RKO (cell line): ENCODE measurements around the gene SUMF1.
A peak's percentile ranks its signal among the peaks of the same experiment; 100 is the strongest.
"Not testable (repeated sequence)": the region's sequence is repeated elsewhere in the genome, so short reads cannot be mapped to it uniquely, and the experiment has no call there.

Experiments used
- DNase-seq: peaks from one replicate; pipeline ENCODE4 v3.0.0-alpha.2; 2016; ENCODE audit warnings: low spot score

The SUMF1 gene

GRCh38 chr3:4460334-4460733 is 6.7 kb downstream of the SUMF1 start:
- no peak for DNase-seq

DNA sequence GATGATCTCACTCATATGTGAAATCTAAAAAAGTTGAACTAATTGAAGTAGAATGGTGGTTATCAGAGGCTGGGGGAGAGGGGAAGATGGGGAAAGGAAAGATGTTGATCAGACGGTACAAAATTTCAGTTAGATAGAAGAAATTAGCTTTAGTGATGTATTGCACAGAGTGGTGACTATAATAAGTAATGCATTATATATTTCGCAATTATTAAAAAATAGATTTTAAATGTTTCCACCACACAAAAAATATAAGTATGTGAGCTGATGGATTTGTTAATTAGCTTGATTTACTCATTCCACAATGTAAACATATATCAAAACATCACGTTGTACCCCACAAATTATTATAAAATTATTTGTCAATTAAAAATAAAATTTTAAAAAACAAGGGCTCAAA is 8.1 kb downstream of the SUMF1 start:
- DNase-seq: no peak

DNA sequence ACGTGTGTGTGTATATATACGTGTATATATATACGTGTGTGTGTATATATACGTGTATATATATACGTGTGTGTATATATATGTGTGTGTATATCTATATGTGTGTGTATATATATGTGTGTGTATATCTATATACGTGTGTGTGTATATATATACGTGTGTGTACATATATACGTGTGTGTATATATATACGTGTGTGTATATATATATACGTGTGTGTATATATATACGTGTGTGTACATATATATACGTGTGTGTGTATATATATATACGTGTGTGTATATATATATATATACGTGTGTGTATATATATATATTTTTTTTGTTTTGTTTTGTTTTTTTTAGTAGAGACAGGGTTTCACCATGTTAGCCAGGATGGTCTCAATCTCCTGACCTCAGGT is 10.3 kb downstream of the SUMF1 start:
- DNase-seq: not testable (repeated sequence)

GRCh38 chr3:4454142-4454541 is 12.9 kb downstream of the SUMF1 start:
- no peak for DNase-seq

DNA sequence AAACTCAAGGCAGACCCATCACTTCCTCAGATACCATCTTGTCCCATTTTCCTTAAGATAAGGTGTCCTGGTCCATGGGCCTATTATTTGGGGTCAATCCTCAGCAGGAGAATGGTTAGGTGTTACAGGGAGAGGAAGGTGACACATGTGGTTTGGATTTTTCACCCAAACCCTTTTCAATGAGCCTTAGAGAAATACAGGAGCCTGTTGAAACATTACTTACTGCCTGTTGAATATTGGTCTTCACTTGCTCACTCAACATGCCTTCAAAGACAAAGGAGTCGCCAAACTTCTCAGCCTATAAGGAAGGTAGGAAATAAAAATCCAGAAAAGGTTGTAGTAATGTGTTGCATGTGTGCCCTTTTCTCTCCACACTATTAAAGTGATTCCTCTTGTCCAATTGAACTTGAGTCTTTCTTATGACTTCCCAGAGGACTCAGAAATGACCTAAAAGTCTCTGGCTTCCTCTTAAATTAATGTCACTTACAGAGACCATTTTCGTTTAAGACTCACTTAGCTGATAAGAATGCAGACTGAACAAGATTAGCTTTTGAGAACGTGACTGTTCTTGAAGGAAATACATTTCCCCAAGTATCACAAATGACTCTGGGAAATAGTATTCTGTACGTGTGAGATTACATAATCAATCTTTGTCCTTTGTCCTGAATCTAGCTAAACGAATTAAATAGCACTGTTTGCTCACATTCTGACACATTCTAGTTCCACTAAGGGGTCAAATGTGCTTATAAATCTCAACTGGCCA is 17.8 kb downstream of the SUMF1 start:
- DNase-seq: no peak

DNA sequence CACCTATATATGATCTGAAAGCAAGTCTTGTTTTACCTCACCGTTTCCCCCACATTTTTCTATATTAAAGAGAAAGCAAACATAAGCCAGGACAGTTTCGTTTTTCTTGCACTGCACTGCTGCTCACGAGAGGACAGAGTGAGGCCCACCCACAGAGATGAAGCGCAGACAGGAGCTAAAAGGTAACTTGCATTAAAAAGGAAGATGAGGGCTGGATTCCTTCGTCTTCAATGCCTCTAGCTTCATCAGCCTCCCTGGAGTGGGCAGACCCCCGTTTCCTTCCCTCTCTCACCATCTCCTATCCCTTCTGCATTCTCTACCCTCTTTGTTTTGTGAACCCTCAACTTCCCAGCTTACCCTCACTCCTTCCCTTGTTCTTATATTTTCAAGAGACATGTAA is 18.9 kb downstream of the SUMF1 start:
- no peak for DNase-seq

- no peak for DNase-seq
Measured at GRCh38 chr3:4447295-4447999, 19.6 kb downstream of the SUMF1 start.

- no peak for DNase-seq
Measured at GRCh38 chr3:4440951-4441350, 26.1 kb downstream of the SUMF1 start.

GRCh38 chr3:4438296-4438695 is 28.8 kb downstream of the SUMF1 start:
- no peak for DNase-seq

DNA sequence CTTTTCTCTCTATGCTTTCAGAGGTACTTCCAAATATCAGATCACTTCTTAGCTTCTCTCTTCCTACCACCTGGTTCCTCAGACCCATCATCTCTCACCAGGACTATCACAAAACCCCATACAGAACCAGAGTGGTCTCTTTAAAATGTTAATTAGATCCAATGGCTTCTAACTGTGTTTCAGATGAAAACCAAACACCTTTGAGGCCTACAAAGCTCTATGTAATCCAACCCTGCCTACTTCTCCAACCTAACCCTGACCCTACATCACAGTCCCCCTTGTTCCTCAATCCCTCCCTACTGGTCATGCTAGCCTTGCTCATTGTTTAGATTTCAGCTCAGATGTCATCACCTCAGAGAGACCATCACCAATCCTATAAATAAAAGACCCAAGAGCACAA is 34.8 kb downstream of the SUMF1 start:
- DNase-seq: no peak

DNA sequence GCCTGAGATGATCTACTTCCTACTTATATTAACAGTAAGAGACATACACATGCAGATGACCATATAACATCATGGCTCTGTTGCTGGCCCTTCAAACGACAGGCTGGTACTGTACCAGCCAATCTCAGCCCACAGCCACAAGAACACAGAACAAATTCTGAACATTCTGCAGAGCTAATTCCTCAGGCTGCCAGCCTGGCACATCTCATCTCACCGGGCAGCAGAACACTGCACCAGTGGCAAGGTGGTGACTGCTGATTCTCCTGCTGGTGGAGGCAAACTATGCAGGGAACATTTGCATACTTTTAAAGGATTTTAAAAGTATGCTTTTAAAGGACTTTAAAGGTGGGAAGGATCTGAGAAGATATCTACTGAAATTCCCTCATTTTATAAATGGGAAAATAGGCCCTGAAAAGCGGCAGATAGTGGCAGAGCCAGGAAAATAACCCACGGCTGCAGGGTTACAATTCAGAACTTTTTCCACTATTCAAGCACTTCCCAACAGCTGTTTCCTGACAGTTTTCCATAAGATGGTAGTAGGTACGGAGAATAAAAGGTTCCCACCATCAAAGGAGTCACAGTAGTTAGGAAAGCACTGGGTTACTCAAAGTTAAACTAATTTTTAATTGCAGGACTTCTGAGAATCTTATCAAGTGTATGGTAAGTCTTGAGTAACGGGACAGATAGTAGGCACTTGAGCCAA is 37.3 kb downstream of the SUMF1 start:
- no peak for DNase-seq

GRCh38 chr3:4426782-4427344 is 40.2 kb downstream of the SUMF1 start:
- peak; percentile 84 for DNase-seq

DNA sequence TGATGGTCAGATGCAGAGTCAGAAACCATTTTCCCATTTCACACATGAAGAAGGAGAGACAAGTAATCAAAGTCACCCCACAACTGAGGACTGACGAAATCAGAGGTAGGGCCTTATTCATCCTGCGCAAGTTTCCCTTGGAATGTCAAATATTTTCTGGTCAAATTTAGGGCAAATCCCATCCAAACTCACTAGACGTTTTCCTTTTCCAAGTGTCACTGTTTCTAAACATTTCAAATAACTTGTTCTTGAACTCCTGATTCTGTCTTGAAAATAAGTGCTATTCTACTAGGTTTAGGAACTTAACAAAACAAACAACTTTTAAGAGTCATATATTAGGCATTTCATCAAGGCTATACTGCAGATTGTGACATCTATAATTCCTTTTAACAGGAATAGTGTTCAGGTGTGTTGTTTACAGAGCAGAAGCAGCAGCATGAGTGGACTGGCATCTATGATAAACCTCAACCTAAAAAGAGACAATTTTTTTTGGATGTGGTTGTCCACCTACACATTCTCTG is 40.7 kb downstream of the SUMF1 start:
- DNase-seq: no peak

- no peak for DNase-seq
Measured at GRCh38 chr3:4425707-4426106, 41.4 kb downstream of the SUMF1 start.

GRCh38 chr3:4425055-4425454 is 42.0 kb downstream of the SUMF1 start:
- no peak for DNase-seq

DNA sequence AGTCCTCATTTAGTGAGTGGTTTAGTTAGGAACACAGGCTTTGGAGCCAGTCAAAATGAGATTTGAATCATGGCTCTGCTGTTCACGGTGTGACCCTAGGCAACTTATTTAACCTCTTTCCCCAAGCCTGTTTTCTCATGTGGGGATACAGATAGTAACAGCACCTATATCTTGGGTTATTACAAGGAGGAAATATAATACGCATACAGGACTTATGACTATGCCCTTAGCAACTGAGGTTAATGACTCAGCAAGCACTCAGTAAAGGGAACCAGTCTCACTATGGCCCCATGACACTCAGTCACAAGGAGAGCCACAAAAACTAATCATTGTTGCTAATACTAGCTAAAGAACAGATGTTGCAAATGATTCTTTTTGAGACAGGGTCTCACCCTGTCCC is 45.9 kb downstream of the SUMF1 start:
- peak; percentile 96 for DNase-seq

- DNase-seq: no peak
Measured at GRCh38 chr3:4419920-4420319, 47.1 kb downstream of the SUMF1 start.

GRCh38 chr3:4419386-4419785 is 47.7 kb downstream of the SUMF1 start:
- DNase-seq: no peak

- no peak for DNase-seq
Measured at GRCh38 chr3:4418156-4418555, 48.9 kb downstream of the SUMF1 start.

DNA sequence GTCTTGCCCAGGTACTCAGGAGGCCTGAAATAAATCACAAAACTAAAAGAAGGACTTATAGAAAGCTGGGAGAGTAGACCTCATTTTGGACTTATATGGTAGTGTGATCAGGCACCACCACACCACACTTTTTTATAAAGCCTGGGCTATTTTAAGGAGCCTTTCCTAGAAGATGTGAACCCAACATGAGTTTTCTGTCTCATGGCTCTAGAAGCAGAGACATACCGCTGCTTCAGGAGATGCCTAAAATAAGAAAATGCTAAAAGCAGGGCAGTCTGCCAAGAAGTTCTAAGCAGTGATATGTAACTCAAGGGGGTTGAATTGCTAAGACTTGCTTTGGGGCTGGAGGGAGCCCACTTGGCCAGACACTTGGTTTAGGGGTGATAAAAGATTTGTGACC is 49.6 kb downstream of the SUMF1 start:
- peak; percentile 2 for DNase-seq

- DNase-seq: peak; percentile 98
Measured at GRCh38 chr3:4416961-4417360, 50.1 kb downstream of the SUMF1 start.

DNA sequence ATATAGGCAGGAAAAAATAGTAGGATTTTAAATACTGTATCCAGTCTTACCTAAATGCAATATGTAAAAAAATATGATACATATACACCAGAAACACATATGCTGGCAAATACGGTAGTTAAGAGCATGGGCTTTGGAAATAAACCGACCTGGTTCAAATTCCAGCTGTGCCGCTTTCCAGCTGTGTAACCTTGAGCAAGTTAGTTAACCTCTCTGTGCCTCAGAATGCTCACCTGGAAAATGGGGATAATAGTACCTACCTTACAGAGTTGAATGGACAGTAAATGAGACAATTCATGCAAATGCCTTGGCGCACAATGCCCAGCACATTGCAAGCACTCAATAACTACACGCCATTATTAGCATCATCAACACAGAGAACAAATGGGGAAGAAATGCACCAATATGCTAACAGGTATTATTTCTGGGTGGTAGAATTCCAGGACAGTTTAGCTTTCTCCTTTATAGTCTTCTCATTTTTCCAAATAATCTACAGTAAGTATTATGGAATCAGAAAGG is 50.6 kb downstream of the SUMF1 start:
- DNase-seq: no peak
